ENCODE data around the gene CNDP1.

The CNDP1 gene

GRCh38 chr18:74529811-74530583 is 4.3 kb upstream of the CNDP1 start:
- Histone ChIP-seq H3K9ac (ENCODE audit: low read depth in 1 of 2, low read length in 2 of 2) (no peak overlapping the region), H3K4me3 (ENCODE audit: low read depth in 1 of 2, low read length in 2 of 2) (no peak overlapping the region), H3K9me3 (ENCODE audit: control insufficient read depth in 1 of 2, low read length in 2 of 2) (no peaks in the 10 kb centered on the region), H3K27me3 (ENCODE audit: control insufficient read depth in 1 of 2, insufficient read depth in 2 of 2, low read length in 2 of 2) (no peaks in the 10 kb centered on the region), H3K36me3 (ENCODE audit: control insufficient read depth in 1 of 2, insufficient read depth in 2 of 2, low read length in 2 of 2) (no peaks in the 10 kb centered on the region), H3K27ac (ENCODE audit: low read depth, low read length) (no peak overlapping the region), H3K4me1 (ENCODE audit: control insufficient read depth in 1 of 2, insufficient read depth in 2 of 2, low read length in 2 of 2) (peaks cover 25 to 33% of the 10 kb centered on the region in 2 donors)

- no peak overlapping the region for H3K9ac ChIP-seq (ENCODE audit: low read depth in 1 of 2, low read length in 2 of 2)
Measured at GRCh38 chr18:74530584-74530862, 3.8 kb upstream of the CNDP1 start.

GRCh38 chr18:74531043-74531442 is 3.3 kb upstream of the CNDP1 start:
- Histone ChIP-seq H3K9ac (ENCODE audit: low read depth in 1 of 2, low read length in 2 of 2) (no peak overlapping the region), H3K4me3 (ENCODE audit: low read depth in 1 of 2, low read length in 2 of 2) (no peak overlapping the region), H3K27ac (ENCODE audit: low read depth, low read length) (no peak overlapping the region), H3K36me3 (ENCODE audit: control insufficient read depth in 1 of 2, insufficient read depth in 2 of 2, low read length in 2 of 2) (no peaks in the 10 kb centered on the region), H3K9me3 (ENCODE audit: control insufficient read depth in 1 of 2, low read length in 2 of 2) (no peaks in the 10 kb centered on the region), H3K4me1 (ENCODE audit: control insufficient read depth in 1 of 2, insufficient read depth in 2 of 2, low read length in 2 of 2) (peaks cover 20 to 27% of the 10 kb centered on the region in 2 donors), H3K27me3 (ENCODE audit: control insufficient read depth in 1 of 2, insufficient read depth in 2 of 2, low read length in 2 of 2) (no peaks in the 10 kb centered on the region)

More at GRCh38 chr18:74530584-74530862, 3.8 kb upstream of the CNDP1 start:
- Histone ChIP-seq H3K4me3 (ENCODE audit: low read depth in 1 of 2, low read length in 2 of 2) (no peak overlapping the region), H3K9me3 (ENCODE audit: control insufficient read depth in 1 of 2, low read length in 2 of 2) (no peaks in the 10 kb centered on the region), H3K36me3 (ENCODE audit: control insufficient read depth in 1 of 2, insufficient read depth in 2 of 2, low read length in 2 of 2) (no peaks in the 10 kb centered on the region), H3K27ac (ENCODE audit: low read depth, low read length) (no peak overlapping the region), H3K27me3 (ENCODE audit: control insufficient read depth in 1 of 2, insufficient read depth in 2 of 2, low read length in 2 of 2) (no peaks in the 10 kb centered on the region), H3K4me1 (ENCODE audit: control insufficient read depth in 1 of 2, insufficient read depth in 2 of 2, low read length in 2 of 2) (peaks cover 24 to 32% of the 10 kb centered on the region in 2 donors)

GRCh38 chr18:74532511-74533025 is 1.7 kb upstream of the CNDP1 start:
- H3K36me3 ChIP-seq (ENCODE audit: control insufficient read depth in 1 of 2, insufficient read depth in 2 of 2, low read length in 2 of 2): no peaks in the 10 kb centered on the region
- no peaks in the 10 kb centered on the region for H3K27me3 ChIP-seq (ENCODE audit: control insufficient read depth in 1 of 2, insufficient read depth in 2 of 2, low read length in 2 of 2)
- no peak overlapping the region for H3K27ac ChIP-seq (ENCODE audit: low read depth, low read length)
- H3K9me3 ChIP-seq (ENCODE audit: control insufficient read depth in 1 of 2, low read length in 2 of 2): no peaks in the 10 kb centered on the region
- peaks cover 10 to 14% of the 10 kb centered on the region in 2 donors for H3K4me1 ChIP-seq (ENCODE audit: control insufficient read depth in 1 of 2, insufficient read depth in 2 of 2, low read length in 2 of 2)
- no peak overlapping the region for H3K9ac ChIP-seq (ENCODE audit: low read depth in 1 of 2, low read length in 2 of 2)
- H3K4me3 ChIP-seq (ENCODE audit: low read depth in 1 of 2, low read length in 2 of 2): no peak overlapping the region

GRCh38 chr18:74533666-74534065 is 634 bp upstream of the CNDP1 start:
- H3K36me3 ChIP-seq (ENCODE audit: control insufficient read depth in 1 of 2, insufficient read depth in 2 of 2, low read length in 2 of 2): no peaks in the 10 kb centered on the region
- no peak overlapping the region for H3K27ac ChIP-seq (ENCODE audit: low read depth, low read length)
- no peaks in the 10 kb centered on the region for H3K9me3 ChIP-seq (ENCODE audit: control insufficient read depth in 1 of 2, low read length in 2 of 2)
- H3K9ac ChIP-seq (ENCODE audit: low read depth in 1 of 2, low read length in 2 of 2): no peak overlapping the region
- H3K4me1 ChIP-seq (ENCODE audit: control insufficient read depth in 1 of 2, insufficient read depth in 2 of 2, low read length in 2 of 2): peaks cover 10 to 14% of the 10 kb centered on the region in 2 donors
- no peak overlapping the region for H3K4me3 ChIP-seq (ENCODE audit: low read depth in 1 of 2, low read length in 2 of 2)
- H3K27me3 ChIP-seq (ENCODE audit: control insufficient read depth in 1 of 2, insufficient read depth in 2 of 2, low read length in 2 of 2): no peaks in the 10 kb centered on the region

- Histone ChIP-seq H3K9me3 (ENCODE audit: control insufficient read depth in 1 of 2, low read length in 2 of 2) (no peaks in the 10 kb centered on the region), H3K36me3 (ENCODE audit: control insufficient read depth in 1 of 2, insufficient read depth in 2 of 2, low read length in 2 of 2) (no peaks in the 10 kb centered on the region), H3K9ac (ENCODE audit: low read depth in 1 of 2, low read length in 2 of 2) (no peak overlapping the region), H3K27ac (ENCODE audit: low read depth, low read length) (no peak overlapping the region), H3K4me1 (ENCODE audit: control insufficient read depth in 1 of 2, insufficient read depth in 2 of 2, low read length in 2 of 2) (peaks cover 10 to 14% of the 10 kb centered on the region in 2 donors), H3K4me3 (ENCODE audit: low read depth in 1 of 2, low read length in 2 of 2) (no peak overlapping the region), H3K27me3 (ENCODE audit: control insufficient read depth in 1 of 2, insufficient read depth in 2 of 2, low read length in 2 of 2) (no peaks in the 10 kb centered on the region)
Measured at GRCh38 chr18:74534981-74535649, 815 bp downstream of the CNDP1 start.

GRCh38 chr18:74539289-74539688 is 5.0 kb downstream of the CNDP1 start:
- H3K4me3 ChIP-seq (ENCODE audit: low read depth in 1 of 2, low read length in 2 of 2): no peak overlapping the region
- peaks cover 28 to 29% of the 10 kb centered on the region in 2 donors for H3K4me1 ChIP-seq (ENCODE audit: control insufficient read depth in 1 of 2, insufficient read depth in 2 of 2, low read length in 2 of 2)
- H3K27me3 ChIP-seq (ENCODE audit: control insufficient read depth in 1 of 2, insufficient read depth in 2 of 2, low read length in 2 of 2): no peaks in the 10 kb centered on the region
- H3K9ac ChIP-seq (ENCODE audit: low read depth in 1 of 2, low read length in 2 of 2): no peak overlapping the region
- no peaks in the 10 kb centered on the region for H3K36me3 ChIP-seq (ENCODE audit: control insufficient read depth in 1 of 2, insufficient read depth in 2 of 2, low read length in 2 of 2)
- H3K27ac ChIP-seq (ENCODE audit: low read depth, low read length): no peak overlapping the region
- no peaks in the 10 kb centered on the region for H3K9me3 ChIP-seq (ENCODE audit: control insufficient read depth in 1 of 2, low read length in 2 of 2)

GRCh38 chr18:74540652-74541421 is 6.5 kb downstream of the CNDP1 start:
- H3K4me1 ChIP-seq (ENCODE audit: control insufficient read depth in 1 of 2, insufficient read depth in 2 of 2, low read length in 2 of 2): peaks cover 22 to 25% of the 10 kb centered on the region in 2 donors
- no peaks in the 10 kb centered on the region for H3K27me3 ChIP-seq (ENCODE audit: control insufficient read depth in 1 of 2, insufficient read depth in 2 of 2, low read length in 2 of 2)
- peak overlapping the region; percentile 74 for H3K27ac ChIP-seq (ENCODE audit: low read depth, low read length)
- H3K36me3 ChIP-seq (ENCODE audit: control insufficient read depth in 1 of 2, insufficient read depth in 2 of 2, low read length in 2 of 2): no peaks in the 10 kb centered on the region
- no peaks in the 10 kb centered on the region for H3K9me3 ChIP-seq (ENCODE audit: control insufficient read depth in 1 of 2, low read length in 2 of 2)
- H3K9ac ChIP-seq (ENCODE audit: low read depth in 1 of 2, low read length in 2 of 2): peak overlapping the region in 1 of 2 donors; percentile 16
- no peak overlapping the region for H3K4me3 ChIP-seq (ENCODE audit: low read depth in 1 of 2, low read length in 2 of 2)

- peak overlapping the region; percentile 29 to 48 for H3K9ac ChIP-seq (ENCODE audit: low read depth in 1 of 2, low read length in 2 of 2)
- H3K9me3 ChIP-seq (ENCODE audit: control insufficient read depth in 1 of 2, low read length in 2 of 2): no peaks in the 10 kb centered on the region
- H3K27me3 ChIP-seq (ENCODE audit: control insufficient read depth in 1 of 2, insufficient read depth in 2 of 2, low read length in 2 of 2): no peaks in the 10 kb centered on the region
- peak overlapping the region; percentile 74 for H3K27ac ChIP-seq (ENCODE audit: low read depth, low read length)
- peak overlapping the region; percentile 17 to 56 for H3K4me3 ChIP-seq (ENCODE audit: low read depth in 1 of 2, low read length in 2 of 2)
- H3K4me1 ChIP-seq (ENCODE audit: control insufficient read depth in 1 of 2, insufficient read depth in 2 of 2, low read length in 2 of 2): peaks cover 28 to 34% of the 10 kb centered on the region in 2 donors
- no peaks in the 10 kb centered on the region for H3K36me3 ChIP-seq (ENCODE audit: control insufficient read depth in 1 of 2, insufficient read depth in 2 of 2, low read length in 2 of 2)
Measured at GRCh38 chr18:74541703-74542555, 7.6 kb downstream of the CNDP1 start.

Measured in duodenal mucosa (tissue), 2 donors.